Measurements from ENCODE around the gene MLST8.
"Not testable (repeated sequence)": the region's sequence is repeated elsewhere in the genome, so short reads cannot be mapped to it uniquely, and the experiment has no call there.

The MLST8 gene

DNA sequence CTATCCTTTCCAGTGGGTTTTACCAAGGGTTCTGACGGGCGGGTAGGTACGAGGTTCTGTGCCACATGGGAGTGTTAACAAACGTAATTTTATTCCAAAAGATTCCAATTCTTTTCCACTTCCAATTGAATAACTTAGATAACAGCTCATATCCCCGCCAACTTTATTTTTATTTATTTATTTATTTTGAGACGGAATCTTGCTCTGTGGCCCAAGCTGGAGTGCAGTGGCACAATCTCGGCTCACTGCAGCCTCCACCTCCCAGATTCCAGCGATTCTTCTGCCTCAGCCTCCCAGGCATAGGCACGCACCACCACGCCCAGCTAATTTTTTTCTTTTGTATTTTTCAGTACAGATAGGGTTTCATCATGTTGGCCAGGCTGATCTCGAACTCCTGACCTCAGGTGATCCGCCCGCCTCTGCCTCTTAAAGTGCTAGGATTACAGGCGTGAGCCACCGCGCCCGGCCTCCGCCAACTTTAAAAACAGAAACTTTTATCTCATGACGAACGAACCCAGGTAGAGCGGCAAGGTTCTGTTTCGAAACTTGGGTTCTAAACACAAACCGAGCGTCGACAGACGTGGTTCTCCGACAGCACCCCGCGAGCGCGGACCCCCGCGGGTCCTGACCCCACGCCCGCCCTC, 45.5 kb downstream of the MLST8 start:
- peak; percentile 19 for DNase-seq

DNA sequence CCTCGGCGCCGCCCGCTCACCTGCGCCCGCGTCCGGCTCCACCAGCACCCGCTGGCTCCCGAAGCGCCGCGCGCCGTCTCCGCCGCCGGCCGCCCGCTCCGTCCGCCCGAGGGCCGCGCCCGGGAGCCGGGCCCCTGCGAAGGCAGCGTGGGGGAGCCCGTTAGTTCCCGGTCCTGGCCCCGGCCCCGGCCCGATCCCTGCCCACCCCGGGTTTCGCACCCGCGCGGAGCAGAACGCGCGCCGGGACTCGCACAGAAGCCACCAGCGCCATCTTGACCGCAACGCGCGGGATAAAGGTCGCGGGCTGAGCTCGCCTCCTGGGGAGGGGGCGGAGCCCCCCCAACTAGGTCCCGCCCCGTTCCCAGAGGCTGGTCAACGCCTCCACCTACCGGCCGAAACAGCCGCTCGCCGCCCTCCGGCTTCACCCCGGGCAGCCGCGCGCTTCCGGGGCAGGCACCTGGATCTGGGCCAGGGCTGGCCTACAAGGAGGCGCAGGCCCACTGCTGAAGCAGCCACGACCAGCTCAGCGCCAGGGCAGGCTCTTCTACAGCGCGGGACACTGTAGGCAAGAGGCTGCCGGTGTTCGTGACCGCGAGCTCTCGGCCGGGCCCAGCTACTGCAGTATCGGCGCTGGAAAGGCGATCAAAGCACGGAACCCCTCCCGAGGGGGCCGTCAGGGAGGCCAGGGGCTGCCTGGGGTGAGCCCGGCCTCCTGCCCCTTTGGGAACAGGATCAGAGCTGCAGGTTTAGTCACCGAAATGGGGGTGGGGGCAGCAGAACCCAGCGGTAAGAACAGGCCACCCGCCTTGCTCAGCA, 46.2 kb downstream of the MLST8 start, which contains the start of gene ECI1:
ECI1 (minus strand) TSS at position 292 of the 816 bp plus-strand sequence; CDS start at position 271, 21 bp downstream.
- DNase-seq: peak; percentile 76

DNA sequence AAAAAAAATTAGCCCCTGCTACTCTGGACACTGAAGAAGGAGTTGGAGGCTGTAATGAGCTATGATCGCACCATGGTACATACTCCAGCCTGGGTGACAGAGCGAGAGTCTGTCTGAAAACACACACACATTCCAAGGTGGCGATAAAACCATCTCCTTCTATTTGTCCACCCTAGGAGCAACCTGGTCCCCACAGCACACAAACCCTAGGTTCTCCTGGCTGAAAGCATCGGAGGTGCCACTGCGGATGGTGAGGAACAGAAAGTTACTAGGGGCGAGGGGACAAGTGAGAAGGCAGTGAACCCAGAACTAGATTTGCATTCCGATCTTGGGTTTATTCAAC, 47.5 kb downstream of the MLST8 start:
- no peak for DNase-seq

DNA sequence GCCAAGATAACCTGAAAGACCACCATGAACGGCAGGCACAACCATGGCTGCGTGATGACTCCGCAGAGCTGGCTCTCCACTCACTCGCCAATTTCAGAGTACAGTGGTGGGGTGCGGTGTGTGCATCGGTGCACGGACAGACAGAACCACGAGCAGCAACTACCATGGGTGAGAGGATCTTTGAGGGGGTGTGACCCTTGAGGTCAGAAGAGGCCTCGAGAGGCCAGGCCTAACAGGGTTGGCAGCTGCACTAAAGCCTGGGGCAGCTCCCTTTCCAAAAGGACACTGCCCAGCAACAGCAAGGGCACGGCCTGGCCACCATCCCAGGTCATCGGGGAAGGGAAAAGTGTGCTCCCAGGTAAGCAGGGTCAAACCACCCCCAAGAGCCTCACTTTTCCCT, 48.0 kb downstream of the MLST8 start:
- no peak for DNase-seq

DNA sequence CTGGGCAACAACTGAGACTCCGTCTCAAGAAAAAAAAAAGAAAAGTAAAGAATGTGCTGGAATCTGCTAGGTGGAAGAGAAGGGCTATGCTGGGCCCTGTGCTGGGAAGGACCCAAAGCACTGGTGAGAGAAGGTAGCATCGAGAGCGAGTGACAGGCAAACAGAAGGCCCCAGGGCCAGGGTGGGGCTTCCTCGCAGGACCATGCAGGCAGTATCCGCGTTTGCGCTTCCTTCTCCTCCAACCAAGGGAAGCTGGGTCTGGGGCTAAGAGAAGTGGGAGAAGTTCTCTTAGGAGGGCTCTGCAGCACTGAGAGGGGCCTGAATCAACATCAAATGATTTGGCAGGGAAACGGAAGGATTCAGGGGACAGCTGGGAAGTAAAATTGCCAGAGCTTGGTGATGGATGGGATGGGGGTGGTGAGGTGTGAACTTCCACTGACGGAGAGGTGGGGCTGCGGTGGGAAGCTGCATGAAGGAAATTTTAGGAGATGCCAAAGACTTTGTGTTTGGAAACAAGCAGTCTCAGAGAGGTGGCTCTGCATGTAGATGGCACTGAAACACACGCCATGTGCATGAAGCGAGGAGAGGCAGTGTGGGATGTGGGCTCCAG, 51.4 kb downstream of the MLST8 start:
- no peak for DNase-seq

DNA sequence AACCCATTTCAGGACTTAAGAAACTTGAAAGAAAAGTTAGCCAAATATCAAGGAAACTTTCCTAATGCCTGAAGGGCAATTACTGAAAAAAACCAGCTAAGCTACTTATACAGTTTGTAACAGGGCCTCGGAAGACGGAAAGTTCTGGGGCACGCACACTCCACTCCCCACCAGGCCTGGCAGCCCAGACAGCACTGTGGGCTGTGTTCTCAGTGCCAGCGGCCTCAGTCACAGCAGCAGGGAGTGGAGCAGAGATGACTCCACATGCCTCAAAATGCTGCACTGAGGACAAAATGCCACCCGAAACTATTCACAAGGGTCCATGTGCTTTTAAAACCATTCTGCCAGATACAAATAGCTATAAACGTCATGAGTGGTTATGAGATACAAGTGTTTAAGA, 52.5 kb downstream of the MLST8 start:
- no peak for DNase-seq

DNA sequence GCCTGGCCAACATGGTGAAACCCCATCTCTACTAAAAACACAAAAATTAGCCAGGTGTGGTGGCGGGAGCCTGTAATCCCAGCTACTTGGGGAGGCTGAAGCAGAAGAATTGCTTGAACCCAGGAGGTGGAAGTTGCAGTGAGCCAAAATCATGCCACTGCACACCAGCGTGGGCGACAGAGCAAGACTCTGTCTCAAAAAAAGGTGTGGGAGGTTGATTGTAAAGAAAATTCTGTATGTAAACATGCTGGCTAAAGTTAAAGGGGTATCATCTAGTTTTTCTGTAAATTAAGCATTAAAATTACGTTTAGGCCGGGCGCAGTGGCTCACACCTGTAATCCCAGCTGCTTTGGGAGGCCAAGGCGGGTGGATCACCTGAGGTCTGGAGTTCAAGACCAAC, 53.3 kb downstream of the MLST8 start:
- not testable (repeated sequence) for DNase-seq
